Measurements from ENCODE around the gene TNN.
"Not testable (repeated sequence)": the region's sequence is repeated elsewhere in the genome, so short reads cannot be mapped to it uniquely, and the experiment has no call there.

TNN gene

GRCh38 chr1:175106536-175106935 is 38.9 kb downstream of the TNN start:
- not testable (repeated sequence) for DNase-seq (ENCODE audit: low read depth in 4 of 4, low spot score in 1 of 4)

DNA sequence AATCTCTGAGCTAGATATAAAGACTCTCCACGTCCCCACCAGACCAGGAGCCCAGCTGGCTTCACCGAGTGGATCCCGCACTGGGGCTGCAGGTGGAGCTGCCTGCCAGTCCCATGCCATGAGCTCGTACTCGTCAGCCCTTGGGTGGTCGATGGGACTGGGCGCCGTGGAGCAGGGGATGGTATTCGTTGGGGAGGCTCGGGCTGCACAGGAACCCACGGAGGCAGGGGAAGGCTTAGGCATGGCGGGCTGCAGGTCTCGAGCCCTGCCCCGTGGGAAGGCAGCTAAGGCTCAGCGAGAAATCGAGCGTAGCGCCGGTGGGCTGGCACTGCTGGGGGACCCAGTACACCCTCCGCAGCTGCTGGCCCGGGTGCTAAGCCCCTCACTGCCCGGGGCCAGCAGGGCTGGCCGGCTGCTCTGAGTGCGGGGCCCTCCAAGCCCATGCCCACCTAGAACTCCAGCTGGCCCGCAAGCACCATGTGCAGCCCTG is 40.7 kb downstream of the TNN start:
- DNase-seq (ENCODE audit: low read depth in 4 of 4, low spot score in 1 of 4), result not testable (repeated sequence)

DNA sequence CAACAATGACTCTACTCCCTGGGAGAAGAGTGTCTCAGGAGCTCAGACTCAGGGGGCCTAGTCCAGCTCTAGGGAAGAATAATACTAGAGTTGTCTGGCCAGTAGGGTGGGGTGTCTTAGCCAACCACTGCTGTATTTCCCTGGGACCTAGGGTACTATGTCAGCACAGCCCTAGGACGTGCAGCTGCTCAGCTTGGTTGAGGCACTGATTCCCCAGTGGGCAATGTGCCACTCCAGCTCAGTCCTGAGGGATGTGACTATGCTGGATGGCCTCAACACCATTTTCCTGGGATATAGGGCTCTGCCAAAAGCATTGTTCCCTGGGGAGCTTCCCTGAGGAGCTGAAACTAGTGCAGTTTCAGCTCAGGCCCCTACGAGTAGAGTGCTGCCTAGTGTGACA is 47.4 kb downstream of the TNN start:
- DNase-seq (ENCODE audit: low read depth in 4 of 4, low spot score in 1 of 4), result no peak

DNA sequence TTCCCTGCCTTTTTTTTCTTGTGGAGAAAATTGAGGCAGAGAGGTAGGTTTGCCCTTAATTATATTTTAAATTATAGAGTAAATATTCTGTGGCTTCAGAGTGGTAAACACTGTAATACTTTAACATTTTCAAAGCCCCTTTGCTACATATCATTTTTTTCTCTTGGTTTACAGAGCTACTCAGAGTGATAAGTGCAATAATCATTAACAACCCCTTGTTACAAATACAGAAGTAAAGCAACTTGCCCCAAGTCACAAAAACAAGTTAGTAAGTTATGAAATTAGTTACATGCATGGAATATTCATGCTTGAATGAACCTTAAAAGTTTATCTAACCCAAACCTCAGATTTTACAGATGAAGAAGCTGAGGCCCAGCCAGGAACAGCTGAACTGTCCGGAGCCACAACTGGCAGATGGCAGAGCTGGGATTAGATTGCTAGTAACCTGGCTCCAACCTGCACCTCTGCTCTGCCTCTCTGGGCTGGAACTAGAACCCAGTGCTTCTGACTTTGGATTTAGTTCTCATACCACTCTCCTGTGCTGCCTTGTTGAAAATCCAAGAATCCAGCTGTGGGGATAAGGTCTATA is 48.7 kb downstream of the TNN start:
- DNase-seq (ENCODE audit: low read depth in 4 of 4, low spot score in 1 of 4), result no peak

DNA sequence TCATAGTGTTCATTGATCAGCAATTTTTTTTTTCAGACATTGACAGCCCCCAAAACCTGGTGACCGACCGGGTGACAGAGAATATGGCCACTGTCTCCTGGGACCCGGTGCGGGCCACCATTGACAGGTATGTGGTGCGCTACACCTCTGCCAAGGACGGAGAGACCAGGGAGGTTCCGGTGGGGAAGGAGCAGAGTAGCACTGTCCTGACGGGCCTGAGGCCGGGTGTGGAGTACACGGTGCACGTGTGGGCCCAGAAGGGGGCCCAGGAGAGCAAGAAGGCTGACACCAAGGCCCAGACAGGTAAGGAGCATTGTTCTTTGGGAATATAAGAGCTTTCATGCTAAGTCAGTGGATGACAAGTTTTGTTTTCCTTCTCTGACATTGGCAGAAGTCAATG is 49.3 kb downstream of the TNN start:
- no peak for DNase-seq (ENCODE audit: low read depth in 4 of 4, low spot score in 1 of 4)

GRCh38 chr1:175118375-175119367 is 51.0 kb downstream of the TNN start:
- DNase-seq (ENCODE audit: low read depth in 4 of 4, low spot score in 1 of 4), result no peak

GRCh38 chr1:175120511-175120910 is 52.9 kb downstream of the TNN start:
- DNase-seq (ENCODE audit: low read depth in 4 of 4, low spot score in 1 of 4), result no peak

DNA sequence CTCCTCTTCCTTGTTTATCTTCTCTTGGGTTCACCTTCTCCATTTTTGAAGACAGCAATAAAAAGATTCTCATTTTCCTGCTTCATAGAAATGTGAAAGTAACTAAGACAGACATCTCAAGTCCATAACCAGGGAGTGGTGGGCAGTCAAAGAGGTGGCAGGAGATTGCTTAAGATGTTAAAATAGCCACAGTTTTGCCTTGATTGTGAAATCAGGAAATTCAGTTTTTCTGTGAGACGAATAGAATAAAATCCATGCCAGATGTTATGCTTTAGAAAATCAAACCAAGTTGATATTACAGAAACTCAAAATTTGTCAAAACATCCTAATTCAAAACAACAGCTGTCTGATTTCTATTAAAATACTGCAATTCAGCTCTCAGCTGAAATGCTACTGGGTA is 57.2 kb downstream of the TNN start:
- no peak for DNase-seq (ENCODE audit: low read depth in 4 of 4, low spot score in 1 of 4)

- no peak for DNase-seq (ENCODE audit: low read depth in 4 of 4, low spot score in 1 of 4)
Measured at GRCh38 chr1:175126347-175126746, 58.7 kb downstream of the TNN start.

- DNase-seq (ENCODE audit: low read depth in 4 of 4, low spot score in 1 of 4), result no peak
Measured at GRCh38 chr1:175127565-175127964, 59.9 kb downstream of the TNN start.

GRCh38 chr1:175128523-175128922 is 60.9 kb downstream of the TNN start:
- no peak for DNase-seq (ENCODE audit: low read depth in 4 of 4, low spot score in 1 of 4)

DNA sequence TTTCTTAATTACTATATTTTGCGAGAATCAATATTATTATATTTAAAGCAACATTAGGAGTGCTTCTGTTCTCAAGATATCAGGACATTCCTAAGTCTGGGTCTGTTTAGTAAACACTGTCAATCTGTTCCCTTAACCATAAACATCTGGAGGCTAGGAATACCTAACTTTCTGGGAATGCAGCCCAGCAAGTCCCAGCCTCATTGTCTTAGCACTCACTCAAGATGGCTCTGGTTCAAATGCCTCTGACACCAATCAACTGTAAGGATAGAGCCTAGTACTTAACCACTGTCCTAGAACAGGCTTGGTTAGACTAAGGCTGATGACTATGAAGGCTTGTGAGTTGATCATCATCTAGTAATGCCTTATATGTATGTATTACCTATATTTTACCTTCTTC is 61.5 kb downstream of the TNN start:
- DNase-seq (ENCODE audit: low read depth in 4 of 4, low spot score in 1 of 4), result no peak

DNA sequence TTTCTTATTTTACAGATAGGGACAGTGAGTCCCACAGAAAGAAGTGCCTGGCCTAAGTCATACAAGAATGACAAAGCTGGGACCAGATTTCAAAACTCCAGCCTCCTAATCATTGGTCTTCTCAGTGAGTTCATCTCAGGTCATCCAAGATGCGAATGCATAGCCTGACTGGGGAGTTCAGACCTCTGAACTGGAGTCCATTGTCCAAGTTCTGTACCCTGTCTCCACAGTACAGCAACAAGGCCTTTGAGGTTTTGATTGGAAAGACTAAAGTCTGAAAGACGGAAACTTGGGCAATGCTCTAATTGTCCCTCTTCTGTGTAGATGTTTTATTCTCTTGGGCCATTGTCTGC is 62.0 kb downstream of the TNN start:
- DNase-seq (ENCODE audit: low read depth in 4 of 4, low spot score in 1 of 4), result no peak

- DNase-seq (ENCODE audit: low read depth in 4 of 4, low spot score in 1 of 4), result no peak
Measured at GRCh38 chr1:175129997-175130648, 62.5 kb downstream of the TNN start.

- no peak for DNase-seq (ENCODE audit: low read depth in 4 of 4, low spot score in 1 of 4)
Measured at GRCh38 chr1:175130649-175131045, 63.0 kb downstream of the TNN start.

DNA sequence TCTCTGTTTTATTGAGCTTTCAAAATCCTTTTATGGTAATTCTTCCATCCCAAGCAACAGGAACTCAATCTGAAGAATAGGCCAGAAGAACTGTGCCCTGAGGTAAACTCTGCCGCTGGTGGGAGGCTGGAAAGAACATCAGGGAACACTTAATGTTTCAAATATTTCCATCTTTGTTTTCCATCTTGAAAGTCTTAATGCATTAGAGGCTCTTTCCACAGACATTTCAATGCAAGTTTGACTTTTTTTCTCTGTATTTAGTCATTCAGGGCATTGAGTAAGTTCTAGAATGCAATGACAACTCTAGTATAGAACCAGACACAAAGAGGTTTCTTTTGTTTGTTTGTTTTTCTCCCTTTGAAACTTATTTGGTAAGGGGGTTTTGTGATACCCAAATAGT is 63.5 kb downstream of the TNN start:
- no peak for DNase-seq (ENCODE audit: low read depth in 4 of 4, low spot score in 1 of 4)

GRCh38 chr1:175132436-175132835 is 64.8 kb downstream of the TNN start:
- DNase-seq (ENCODE audit: low read depth in 4 of 4, low spot score in 1 of 4), result no peak

- DNase-seq (ENCODE audit: low read depth in 4 of 4, low spot score in 1 of 4), result no peak
Measured at GRCh38 chr1:175133673-175134435, 66.2 kb downstream of the TNN start.

GRCh38 chr1:175134500-175134899 is 66.9 kb downstream of the TNN start:
- no peak for DNase-seq (ENCODE audit: low read depth in 4 of 4, low spot score in 1 of 4)

DNA sequence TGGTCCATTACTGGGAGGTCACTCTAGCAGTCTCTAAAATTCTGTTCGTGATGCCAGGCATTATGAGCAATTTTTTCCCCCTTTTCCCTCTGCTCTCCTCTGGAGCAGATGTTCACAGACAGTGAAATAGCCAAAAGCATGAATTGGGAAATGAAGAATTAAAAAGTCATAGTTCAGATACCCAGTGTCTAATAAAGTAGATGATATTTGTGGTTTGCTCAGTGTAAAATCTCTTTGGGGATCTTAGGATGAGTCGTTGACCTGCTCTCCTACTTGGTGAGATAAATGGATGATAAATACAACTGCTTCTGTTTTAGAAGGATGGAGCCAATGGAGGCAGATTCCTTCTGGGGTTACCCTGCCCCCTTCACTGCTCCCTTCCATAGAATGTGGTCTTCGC is 68.6 kb downstream of the TNN start:
- DNase-seq (ENCODE audit: low read depth in 4 of 4, low spot score in 1 of 4), result no peak

DNA sequence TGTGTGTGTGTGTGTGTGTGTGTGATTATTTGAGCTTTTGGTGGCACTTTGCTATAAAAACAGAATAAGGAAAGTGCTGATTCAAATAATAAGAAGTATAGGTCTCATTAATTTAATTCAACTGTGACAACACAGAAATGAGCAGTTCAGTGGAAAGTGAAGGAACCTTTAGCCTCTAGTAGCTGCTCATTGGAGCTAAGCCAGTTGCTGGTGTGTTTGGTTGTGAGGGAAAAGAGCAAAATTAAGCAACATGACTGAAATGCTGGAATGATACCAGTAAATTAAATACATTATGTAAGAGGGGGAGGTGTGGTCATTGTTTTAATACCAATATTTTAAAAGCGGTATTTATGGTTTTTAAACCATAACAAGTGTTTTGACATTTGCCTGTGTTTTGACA is 69.7 kb downstream of the TNN start:
- no peak for DNase-seq (ENCODE audit: low read depth in 4 of 4, low spot score in 1 of 4)
